ENCODE results near the gene NTN1. TPM values are rescaled to one million over a fixed set of nuclear protein-coding genes. Genes with fewer than 3 reads are reported as not detected.

The NTN1 gene
- total RNA-seq, 2 experiments from 2014 or later: not detected

GRCh38 chr17:9270921-9271320 lies 249.6 kb downstream of the NTN1 start:
- no peak for DNase-seq (ENCODE audit: low spot score)
- no peaks in the 10 kb centered on the region for H3K36me3 ChIP-seq (ENCODE audit: insufficient read depth, low read length)
- no peaks in the 10 kb centered on the region for H3K79me2 ChIP-seq (ENCODE audit: insufficient read depth, low read depth, low read length)
- ChIA-PET POLR2A (interaction anchor here (0.6 kb wide), 1 partner anchor 23 kb away, joined by 4 read pairs; no protein-coding TSS in a partner anchor), CTCF (ENCODE audit: unreplicated experiment) (no interaction called here)
- intact Hi-C loops (cut with micrococcal nuclease; ENCODE audit: unreplicated experiment): no loop called here
- no TSS peak for BruUV-seq (replicated peaks)
- H3K4me3 ChIP-seq (ENCODE audit: low read depth, low read length, poor library complexity, severe bottlenecking): no peak overlapping the region
- H3K4me2 ChIP-seq (ENCODE audit: low read length): no peak overlapping the region
- H2AFZ ChIP-seq (ENCODE audit: low read length): no peak overlapping the region
- no peak overlapping the region for H3K27ac ChIP-seq (ENCODE audit: low read depth, low read length, poor library complexity, severe bottlenecking)
- H3K4me1 ChIP-seq (ENCODE audit: insufficient read depth, low read length, poor library complexity, severe bottlenecking): no peaks in the 10 kb centered on the region
- TF ChIP-seq EZH2phosphoT487 (IDR thresholded peaks at IDR 0.05; ENCODE audit: borderline replicate concordance, low read depth, low read length): no peak
- TF ChIP-seq CTCF (conservative IDR thresholded peaks at IDR 0.05; ENCODE audit: low read length): no peak
- H4K20me1 ChIP-seq (ENCODE audit: insufficient read depth, low read length): no peaks in the 10 kb centered on the region
- H3K9me2 ChIP-seq (ENCODE audit: insufficient read depth, low read length): no peaks in the 10 kb centered on the region
- H3K9me3 ChIP-seq (ENCODE audit: low read length): no peaks in the 10 kb centered on the region

- intact Hi-C loops (cut with micrococcal nuclease; ENCODE audit: unreplicated experiment): no loop called here
- Histone ChIP-seq H4K20me1 (ENCODE audit: insufficient read depth, low read length) (no peaks in the 10 kb centered on the region), H2AFZ (ENCODE audit: low read length) (no peak overlapping the region), H3K27ac (ENCODE audit: low read depth, low read length, poor library complexity, severe bottlenecking) (no peak overlapping the region), H3K9me3 (ENCODE audit: low read length) (no peaks in the 10 kb centered on the region), H3K79me2 (ENCODE audit: insufficient read depth, low read depth, low read length) (no peaks in the 10 kb centered on the region), H3K9me2 (ENCODE audit: insufficient read depth, low read length) (no peaks in the 10 kb centered on the region), H3K4me1 (ENCODE audit: insufficient read depth, low read length, poor library complexity, severe bottlenecking) (no peaks in the 10 kb centered on the region), H3K4me2 (ENCODE audit: low read length) (no peak overlapping the region), H3K4me3 (ENCODE audit: low read depth, low read length, poor library complexity, severe bottlenecking) (no peak overlapping the region), H3K36me3 (ENCODE audit: insufficient read depth, low read length) (no peaks in the 10 kb centered on the region)
- ChIA-PET POLR2A (no interaction called here), CTCF (ENCODE audit: unreplicated experiment) (no interaction called here)
- no peak for TF ChIP-seq CTCF (conservative IDR thresholded peaks at IDR 0.05; ENCODE audit: low read length)
- TF ChIP-seq EZH2phosphoT487 (IDR thresholded peaks at IDR 0.05; ENCODE audit: borderline replicate concordance, low read depth, low read length): no peak
- BruUV-seq (replicated peaks): no TSS peak
- no peak for DNase-seq (ENCODE audit: low spot score)
Measured at GRCh38 chr17:9271989-9272388, 250.7 kb downstream of the NTN1 start.

- DNase-seq (ENCODE audit: low spot score): no peak
- H2AFZ ChIP-seq (ENCODE audit: low read length): no peak overlapping the region
- ChIA-PET POLR2A (no interaction called here), CTCF (ENCODE audit: unreplicated experiment) (no interaction called here)
- no peak overlapping the region for H3K4me2 ChIP-seq (ENCODE audit: low read length)
- intact Hi-C loops (cut with micrococcal nuclease; ENCODE audit: unreplicated experiment): no loop called here
- no peaks in the 10 kb centered on the region for H3K4me1 ChIP-seq (ENCODE audit: insufficient read depth, low read length, poor library complexity, severe bottlenecking)
- TF ChIP-seq EZH2phosphoT487 (IDR thresholded peaks at IDR 0.05; ENCODE audit: borderline replicate concordance, low read depth, low read length) (no peak), CTCF (conservative IDR thresholded peaks at IDR 0.05; ENCODE audit: low read length) (no peak)
- no peaks in the 10 kb centered on the region for H3K36me3 ChIP-seq (ENCODE audit: insufficient read depth, low read length)
- H3K27ac ChIP-seq (ENCODE audit: low read depth, low read length, poor library complexity, severe bottlenecking): no peak overlapping the region
- no peaks in the 10 kb centered on the region for H3K79me2 ChIP-seq (ENCODE audit: insufficient read depth, low read depth, low read length)
- no TSS peak for BruUV-seq (replicated peaks)
- no peaks in the 10 kb centered on the region for H4K20me1 ChIP-seq (ENCODE audit: insufficient read depth, low read length)
- H3K9me2 ChIP-seq (ENCODE audit: insufficient read depth, low read length): no peaks in the 10 kb centered on the region
- no peak overlapping the region for H3K4me3 ChIP-seq (ENCODE audit: low read depth, low read length, poor library complexity, severe bottlenecking)
- H3K9me3 ChIP-seq (ENCODE audit: low read length): no peaks in the 10 kb centered on the region
Measured at GRCh38 chr17:9272501-9273200, 251.3 kb downstream of the NTN1 start.

Data from OCI-LY7 (cell line).